Bronchial epithelial cell (primary cell): ENCODE data around the gene SUPT3H. TPM values are rescaled to one million over a fixed set of nuclear protein-coding genes. Genes with fewer than 3 reads are reported as not detected.
"Not testable (repeated sequence)": the region's sequence is repeated elsewhere in the genome, so short reads cannot be mapped to it uniquely, and the experiment has no call there.

Experiments used
- DNase-seq: peaks from one replicate; pipeline ENCODE4 v3.0.0-alpha.2; 2010; ENCODE audit warnings: low read depth
- FAIRE-seq: peaks from 2 replicates; lab custom pipeline; 2011; peaks lifted over from hg19 to GRCh38; lab: Jason Lieb, UNC
- H3K27me3 ChIP-seq: 2 replicates; pipeline ENCODE4 v1.5.1; 2011; ENCODE audit warnings: low read length; ENCODE audit not compliant: control insufficient read depth, insufficient read depth
- H3K36me3 ChIP-seq: 2 replicates; pipeline ENCODE4 v1.5.1; 2011; ENCODE audit warnings: low read length; ENCODE audit not compliant: control insufficient read depth, insufficient read depth
- H3K4me3 ChIP-seq: 2 replicates; pipeline ENCODE4 v1.5.1; 2011; ENCODE audit warnings: mild to moderate bottlenecking, low read depth, low read length, control low read depth
- CTCF ChIP-seq: IDR thresholded peaks from 2 replicates; pipeline ENCODE4 v1.5.1; 2011; ENCODE audit warnings: mild to moderate bottlenecking, moderate library complexity, low read length, control low read depth, inconsistent platforms; ENCODE audit not compliant: insufficient read depth, severe bottlenecking
- total RNA-seq: library from RNA; depleted of rRNA; stranded (reverse); fragments of >200 nt; gene quantifications from 2 replicates; pipeline ENCODE4 v1.2.1, GENCODE V29; 2014

The SUPT3H gene
- total RNA-seq, 1 donor from 2014 or later = 12.9 TPM

DNA sequence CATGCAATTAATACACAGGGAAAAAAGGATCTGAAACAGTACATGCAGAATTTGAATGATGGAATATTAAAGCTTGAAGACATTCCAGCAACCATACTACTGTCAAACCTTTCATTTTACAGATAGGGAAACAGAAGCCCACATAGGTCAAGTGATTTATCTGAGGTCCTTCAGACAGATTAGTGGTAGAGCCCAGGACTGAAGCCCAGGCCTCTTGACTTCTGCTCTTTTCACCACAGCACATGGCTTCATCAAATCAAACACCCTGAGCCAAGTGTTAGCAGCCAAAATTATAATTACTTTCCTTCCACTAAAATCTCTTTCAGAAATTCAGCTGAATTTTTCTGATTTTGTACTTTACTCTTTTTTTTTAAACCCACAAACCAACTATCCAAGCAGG lies 485.2 kb downstream of the SUPT3H start:
- H3K36me3 ChIP-seq = no peaks in the 10 kb centered on the region
- DNase-seq (no peak), FAIRE-seq (no peak)
- TF ChIP-seq CTCF = no peak
- H3K27me3 ChIP-seq = no peaks in the 10 kb centered on the region
- H3K4me3 ChIP-seq = no peak overlapping the region

DNA sequence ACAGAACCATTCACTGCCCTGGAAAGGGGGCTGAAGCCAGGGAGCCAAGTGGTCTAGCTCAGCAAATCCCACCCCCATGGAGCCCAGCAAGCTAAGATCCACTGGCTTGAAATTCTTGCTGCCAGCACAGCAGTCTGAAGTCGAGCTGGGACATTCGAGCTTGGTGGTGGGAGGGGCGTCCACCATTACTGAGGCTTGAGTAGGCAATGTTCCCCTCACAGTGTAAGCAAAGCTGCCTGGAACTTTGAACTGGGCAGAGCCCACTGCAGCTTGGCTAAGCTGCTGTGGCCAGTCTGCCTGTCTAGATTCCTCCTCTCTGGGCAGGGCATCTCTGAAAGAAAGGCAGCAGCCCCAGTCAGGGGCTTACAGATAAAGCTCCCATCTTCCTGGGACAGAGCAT lies 498.7 kb downstream of the SUPT3H start:
- not testable (repeated sequence) for DNase-seq, H3K36me3 ChIP-seq, H3K27me3 ChIP-seq, H3K4me3 ChIP-seq, FAIRE-seq

- H3K4me3 ChIP-seq, FAIRE-seq, H3K27me3 ChIP-seq, H3K36me3 ChIP-seq, DNase-seq: not testable (repeated sequence)
Observed at GRCh38 chr6:44876638-44877037, 501.1 kb downstream of the SUPT3H start.

GRCh38 chr6:44869321-44869897 lies 508.3 kb downstream of the SUPT3H start:
- DNase-seq (no peak), FAIRE-seq (no peak)
- no peak for TF ChIP-seq CTCF
- Histone ChIP-seq H3K27me3 (no peaks in the 10 kb centered on the region), H3K4me3 (no peak overlapping the region), H3K36me3 (no peaks in the 10 kb centered on the region)

GRCh38 chr6:44868910-44869309 lies 508.8 kb downstream of the SUPT3H start:
- no peaks in the 10 kb centered on the region for H3K36me3 ChIP-seq
- FAIRE-seq = no peak
- no peak for DNase-seq
- no peak overlapping the region for H3K4me3 ChIP-seq
- H3K27me3 ChIP-seq = no peaks in the 10 kb centered on the region
- no peak for TF ChIP-seq CTCF

DNA sequence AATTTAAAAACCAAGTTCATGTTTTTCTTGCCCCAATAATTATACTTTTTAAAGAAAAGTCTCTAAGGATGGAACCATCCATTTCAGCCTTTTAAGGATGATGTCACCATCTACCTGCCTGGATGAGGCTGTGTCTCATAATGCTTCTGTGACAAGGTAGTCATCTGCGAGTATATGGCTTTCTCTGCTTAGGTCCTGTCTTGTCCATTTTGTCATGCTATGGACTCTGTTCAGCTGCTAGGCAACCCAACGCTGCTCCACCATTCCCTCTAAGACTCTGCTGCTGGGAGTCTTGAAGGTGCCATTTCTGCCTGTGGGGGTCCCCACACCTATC lies 509.4 kb downstream of the SUPT3H start:
- FAIRE-seq (no peak), DNase-seq (no peak)
- Histone ChIP-seq H3K4me3 (no peak overlapping the region), H3K27me3 (no peaks in the 10 kb centered on the region), H3K36me3 (no peaks in the 10 kb centered on the region)
- no peak for TF ChIP-seq CTCF
